HG03175 (cell line): ENCODE measurements around the gene ADAMTS2.
"Not testable (repeated sequence)": the region's sequence is repeated elsewhere in the genome, so short reads cannot be mapped to it uniquely, and the experiment has no call there.

Source experiments
- ATAC-seq: cut with Tn5 transposase; IDR thresholded peaks from one replicate; pipeline ENCODE4 v1.9.1; 2021; ENCODE audit warnings: mild to moderate bottlenecking, moderate library complexity; ENCODE audit not compliant: unreplicated experiment

ADAMTS2 gene

DNA sequence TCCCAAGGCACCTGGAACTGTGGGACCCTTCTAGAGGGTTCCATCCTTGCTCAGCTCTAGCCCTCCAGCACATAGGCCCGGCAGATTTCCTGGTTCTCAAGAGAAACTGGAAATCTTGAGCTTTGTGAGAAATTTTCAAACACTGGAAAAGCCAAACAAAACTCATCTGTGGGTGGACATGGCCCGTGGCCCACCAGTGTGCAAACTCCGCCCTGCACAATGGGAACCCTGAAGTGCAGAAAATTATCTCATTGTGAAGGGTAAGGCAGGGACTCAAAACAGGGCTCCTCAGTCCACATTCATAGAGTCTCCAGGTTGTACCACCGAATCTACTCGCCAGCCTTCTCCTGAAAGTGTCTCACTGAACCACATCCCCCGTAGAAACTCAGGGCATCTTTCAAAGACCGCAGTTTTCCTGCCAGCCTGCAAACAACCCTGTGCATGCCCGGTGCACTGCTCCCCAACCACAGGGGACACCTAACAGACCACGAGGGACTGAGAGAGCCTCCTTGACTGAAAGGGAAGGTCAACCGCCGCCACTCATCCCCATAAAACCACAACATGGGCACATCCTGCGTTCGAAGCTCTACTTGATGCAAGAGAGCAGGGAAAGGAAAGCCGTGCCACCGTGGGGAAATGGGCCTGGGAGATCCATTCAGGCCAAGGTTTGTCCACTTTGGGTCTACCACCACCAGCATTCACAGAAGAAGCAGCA lies 18.1 kb downstream of the ADAMTS2 start:
- no peak for ATAC-seq

DNA sequence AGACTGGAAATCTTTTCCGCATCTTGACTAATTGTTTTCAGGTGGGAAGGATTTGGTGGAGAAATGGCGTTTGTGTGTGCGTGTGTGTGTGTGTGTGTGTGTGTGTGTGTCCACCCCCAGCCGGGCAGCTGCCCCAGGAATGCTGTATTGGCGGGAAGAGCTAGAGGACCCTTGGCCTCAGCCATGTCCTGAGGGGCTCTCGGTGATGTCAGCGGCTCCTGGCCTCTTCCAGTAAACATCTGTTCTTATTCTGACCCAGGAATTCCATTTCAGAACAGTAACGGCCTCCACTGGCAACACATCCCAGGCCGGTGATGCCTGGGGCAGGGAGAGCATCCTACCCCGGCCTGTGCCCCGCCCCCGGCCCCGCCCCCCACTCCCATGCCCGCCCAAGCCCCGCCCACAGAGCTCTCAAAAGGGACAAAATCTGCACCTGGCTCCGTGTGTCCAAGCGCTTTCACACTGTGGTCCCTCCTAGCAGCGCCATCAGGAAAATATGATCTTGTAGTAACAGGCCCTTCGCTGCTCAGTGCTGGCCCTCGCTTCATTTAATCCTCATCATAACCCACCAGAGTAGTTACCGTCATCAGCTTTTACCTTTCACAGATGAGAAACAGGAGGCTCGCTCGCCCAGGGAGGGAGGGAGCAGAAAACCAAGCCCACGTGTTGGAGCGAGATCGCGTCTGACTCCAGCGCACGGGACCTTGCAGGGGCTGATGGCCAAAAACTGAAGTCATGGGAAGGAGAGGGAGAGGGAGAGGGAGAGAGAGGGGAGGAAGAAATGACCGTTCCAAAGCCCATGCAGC lies 18.9 kb downstream of the ADAMTS2 start:
- no peak for ATAC-seq

DNA sequence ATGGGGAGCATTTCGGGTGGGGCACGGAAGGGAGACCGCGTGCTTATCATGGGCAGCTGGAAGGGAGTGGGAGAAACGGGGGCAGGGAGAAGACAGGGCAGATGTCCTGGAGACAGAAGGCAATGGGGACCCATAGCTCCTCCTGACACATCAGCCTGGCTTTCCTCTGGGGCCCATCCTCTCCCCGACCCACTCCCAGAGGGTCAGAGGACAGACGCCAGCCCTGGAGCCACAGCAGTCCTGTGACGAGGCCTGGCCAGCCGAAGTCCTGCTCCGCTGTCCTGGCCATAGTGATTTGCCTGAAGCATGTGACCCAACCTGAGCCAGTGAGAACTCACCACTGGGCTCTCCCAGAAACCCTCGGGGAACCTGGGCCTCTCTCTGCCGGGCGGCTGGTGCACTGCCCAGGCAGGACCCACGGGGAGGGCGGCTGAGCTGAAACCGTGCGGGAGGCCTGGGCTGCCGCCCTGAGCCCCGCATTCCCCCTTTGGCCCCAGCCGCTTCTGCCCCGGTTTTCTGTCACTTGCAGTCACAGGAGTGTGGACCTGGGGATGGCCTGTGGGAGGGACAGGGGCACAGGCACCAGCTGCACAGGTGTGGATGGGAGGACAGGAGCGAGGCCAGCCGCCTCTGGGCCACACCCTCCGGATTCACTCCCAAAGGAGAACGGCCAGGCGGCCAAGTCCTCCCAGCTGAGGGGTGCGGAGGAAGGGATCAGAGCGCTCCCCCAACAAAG lies 19.8 kb downstream of the ADAMTS2 start:
- no peak for ATAC-seq

DNA sequence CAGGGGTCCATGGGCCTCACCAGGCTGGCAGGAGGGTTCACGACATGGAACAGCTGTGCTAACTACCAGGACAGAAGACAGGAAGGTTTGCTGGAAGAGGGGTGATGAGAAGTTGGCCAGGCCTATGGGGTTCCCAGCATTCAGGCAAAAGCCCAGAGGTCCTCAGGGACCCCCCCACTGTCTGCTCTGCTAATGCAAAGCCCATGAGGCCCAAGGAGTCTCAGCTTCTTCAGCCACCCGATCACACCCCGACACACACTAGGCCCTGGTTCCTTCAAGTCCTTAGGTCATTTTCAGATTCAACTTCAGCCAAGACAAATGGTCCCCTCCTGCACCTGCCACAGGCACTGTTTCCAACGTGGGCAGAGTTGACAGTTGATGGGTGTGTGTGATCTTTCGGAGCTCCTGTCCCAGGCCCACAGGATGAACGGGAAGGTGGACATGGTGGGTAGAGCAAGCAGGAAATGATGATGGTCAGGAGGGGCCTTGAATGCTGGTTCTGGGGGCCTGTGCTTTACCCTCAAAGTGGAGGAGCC lies 20.4 kb downstream of the ADAMTS2 start:
- ATAC-seq = no peak

DNA sequence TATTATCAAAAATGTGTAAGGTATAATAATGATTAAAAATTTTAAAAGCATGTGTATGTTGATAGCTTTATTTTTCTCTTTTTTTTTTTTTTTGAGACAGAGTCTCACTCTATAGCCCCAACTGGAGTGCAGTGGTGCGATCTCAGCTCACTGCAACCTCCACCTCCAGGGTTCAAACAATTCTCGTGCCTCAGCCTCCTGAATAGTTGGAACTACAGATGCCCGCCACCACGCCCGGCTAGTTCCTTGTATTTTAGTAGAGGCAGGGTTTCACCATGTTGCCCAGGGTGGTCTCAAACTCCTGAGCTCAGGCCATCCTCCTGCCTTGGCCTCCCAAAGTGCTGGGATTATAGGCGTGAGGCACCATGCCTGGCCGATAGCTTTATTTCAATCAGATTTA lies 20.9 kb downstream of the ADAMTS2 start:
- not testable (repeated sequence) for ATAC-seq

DNA sequence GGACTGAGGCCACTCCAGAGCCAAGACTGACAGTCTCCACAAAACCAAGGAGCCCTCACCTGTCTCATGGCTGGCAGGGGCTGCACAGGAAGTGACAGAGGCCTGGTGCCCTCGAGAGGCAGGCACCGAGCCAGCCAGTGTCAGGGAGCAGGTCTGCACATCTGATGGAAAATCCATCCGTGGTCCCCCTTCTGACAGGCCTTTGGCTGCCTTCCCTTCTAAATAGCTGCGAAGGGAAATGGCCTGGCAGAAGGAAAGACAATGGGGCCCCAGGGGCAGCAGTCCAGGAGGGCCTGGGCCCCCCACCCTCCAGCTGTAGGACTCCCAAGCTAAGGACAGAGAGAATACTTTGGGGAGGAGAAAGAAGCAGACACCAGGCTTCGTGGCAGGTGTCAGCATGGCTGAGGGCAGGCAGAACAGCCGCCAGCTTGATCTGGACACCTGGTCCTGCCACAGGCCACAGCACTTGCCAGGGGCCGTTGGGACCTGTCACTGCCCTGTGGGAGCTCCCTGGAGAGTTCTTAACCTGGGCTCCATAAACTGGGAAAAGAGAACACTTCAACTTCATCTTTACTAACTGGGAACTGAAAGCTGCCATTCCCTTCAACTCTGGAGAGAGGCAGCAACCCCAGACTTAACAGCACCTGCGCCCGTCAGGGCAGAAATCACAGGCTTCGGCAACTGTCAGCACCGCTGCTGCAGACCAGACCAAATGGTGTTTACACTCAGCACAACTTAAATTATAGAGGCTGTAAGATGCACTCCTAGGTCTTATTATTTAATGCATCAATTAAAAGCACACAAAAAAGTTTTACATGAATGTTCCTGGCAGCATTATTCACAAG lies 22.0 kb downstream of the ADAMTS2 start:
- no peak for ATAC-seq

DNA sequence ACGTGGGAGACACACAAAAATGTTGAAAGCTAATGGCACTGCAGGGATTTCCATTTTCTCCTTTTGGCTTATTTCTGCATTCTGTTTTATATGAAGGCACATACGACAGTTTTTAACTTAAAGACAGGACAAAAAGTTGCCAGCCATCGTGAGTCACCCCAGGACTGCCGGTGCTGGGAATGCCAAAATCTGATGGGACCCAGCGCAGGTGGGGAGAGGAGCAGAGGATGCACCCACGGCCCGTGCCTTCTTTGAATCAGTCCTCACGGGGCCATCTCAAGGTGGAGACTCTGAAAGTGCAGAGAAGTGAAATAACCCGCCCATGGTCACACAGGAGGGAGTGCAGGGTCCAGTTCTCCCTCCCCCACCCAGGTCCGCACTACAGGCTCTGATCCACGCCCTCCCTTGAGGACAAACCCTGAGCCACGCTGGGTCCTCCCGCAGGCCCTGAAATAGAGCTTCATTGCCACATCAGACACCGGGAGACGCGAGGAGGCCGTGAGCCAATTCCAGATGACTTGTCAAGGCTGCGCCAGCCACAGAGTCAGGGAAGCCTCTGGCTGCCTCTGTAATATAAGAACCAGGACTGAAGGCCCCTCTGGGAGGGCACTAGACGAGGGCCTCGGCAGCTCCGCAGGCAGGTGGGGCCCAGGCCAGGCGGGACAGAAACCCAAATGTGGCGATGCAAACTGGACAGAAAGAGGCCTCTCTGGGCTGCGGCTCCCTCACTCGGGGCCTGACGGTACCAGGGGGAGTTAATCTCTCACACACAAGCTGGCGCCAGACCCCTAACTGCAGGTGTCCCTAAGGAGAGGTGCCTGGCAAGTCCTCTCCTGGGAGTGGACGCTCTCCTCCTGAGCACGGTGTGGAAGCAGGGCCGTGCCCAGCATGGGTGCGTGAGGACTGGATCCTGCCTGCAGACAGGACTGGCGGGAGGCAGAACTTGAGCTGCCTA lies 22.9 kb downstream of the ADAMTS2 start:
- no peak for ATAC-seq

DNA sequence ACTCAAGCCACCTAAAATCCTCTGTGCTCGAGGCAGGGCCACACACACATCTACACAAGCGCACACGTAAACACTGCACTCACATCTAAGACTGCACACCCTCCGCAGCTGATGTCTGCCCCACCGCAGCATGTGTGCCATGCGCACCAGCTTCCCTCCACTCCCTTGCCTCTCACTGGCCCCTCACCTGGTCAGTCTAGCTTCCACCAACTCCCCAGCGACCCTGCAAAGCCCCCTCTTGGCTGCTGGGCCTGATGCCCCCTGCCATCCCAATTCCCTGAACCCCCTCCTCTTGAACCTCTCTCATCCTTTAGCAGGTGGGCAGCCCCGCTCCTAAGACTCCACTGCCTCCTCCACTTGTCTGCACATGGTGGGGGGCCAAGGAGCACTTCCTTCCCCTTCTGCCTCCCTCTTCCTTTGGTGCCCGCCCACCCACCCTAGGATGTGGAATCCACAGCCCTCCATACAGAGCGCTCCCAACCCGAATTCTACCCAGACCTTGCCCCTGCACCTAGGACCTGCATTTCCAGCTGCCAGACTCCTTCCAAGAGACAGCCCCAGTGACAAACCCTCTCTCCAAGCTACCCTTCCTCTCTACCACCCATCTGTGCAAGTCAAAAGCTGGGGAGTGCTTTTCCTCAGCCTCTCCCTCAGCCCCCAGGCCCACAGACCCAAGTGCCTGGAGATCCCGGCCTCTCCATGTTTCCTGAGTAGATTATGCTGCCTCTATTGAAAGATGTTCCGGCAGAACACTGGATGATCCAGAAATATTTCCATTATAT lies 23.9 kb downstream of the ADAMTS2 start:
- ATAC-seq = no peak

DNA sequence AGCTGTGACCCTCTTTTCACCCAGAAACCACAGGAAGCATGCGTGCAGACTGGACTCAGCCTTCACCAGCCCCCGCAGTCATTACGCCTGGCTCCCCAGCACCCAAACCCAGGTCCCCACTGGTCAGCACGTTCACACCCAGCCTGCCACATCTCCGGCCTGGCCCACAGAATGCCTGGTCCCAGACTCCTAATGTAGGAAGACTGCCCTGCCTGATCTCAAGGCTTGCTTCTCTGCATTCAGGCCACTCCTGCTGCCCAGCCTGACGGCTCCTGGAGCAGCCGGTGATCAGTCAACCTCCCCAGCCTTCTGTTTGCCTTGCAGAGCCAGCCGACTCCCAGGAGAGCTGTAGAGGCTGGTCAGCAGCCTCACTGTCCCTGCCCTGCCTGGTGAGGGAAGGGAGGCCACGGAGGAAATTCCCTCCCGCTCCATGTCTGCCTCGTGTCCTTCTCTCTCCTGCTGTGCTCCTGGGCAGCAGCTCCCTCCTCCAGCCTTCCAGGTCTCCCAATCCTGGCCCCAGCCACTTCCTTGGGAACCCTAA lies 25.4 kb downstream of the ADAMTS2 start:
- ATAC-seq = no peak

DNA sequence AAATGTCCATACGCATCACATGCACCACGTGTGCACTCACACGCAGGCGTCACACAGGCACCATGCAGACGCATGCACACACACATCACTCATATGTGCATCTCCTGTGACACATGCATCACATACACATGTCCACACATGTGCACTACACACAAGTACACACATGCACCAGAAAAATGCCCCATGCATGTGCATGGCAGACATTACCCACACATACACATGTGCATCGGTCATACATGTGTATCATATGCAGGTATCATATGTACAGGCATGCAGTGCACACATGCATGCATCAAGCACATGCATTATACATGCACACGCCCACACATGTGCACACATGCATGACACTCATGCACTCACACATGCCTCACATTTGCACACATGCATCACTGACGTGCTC lies 26.1 kb downstream of the ADAMTS2 start:
- no peak for ATAC-seq

DNA sequence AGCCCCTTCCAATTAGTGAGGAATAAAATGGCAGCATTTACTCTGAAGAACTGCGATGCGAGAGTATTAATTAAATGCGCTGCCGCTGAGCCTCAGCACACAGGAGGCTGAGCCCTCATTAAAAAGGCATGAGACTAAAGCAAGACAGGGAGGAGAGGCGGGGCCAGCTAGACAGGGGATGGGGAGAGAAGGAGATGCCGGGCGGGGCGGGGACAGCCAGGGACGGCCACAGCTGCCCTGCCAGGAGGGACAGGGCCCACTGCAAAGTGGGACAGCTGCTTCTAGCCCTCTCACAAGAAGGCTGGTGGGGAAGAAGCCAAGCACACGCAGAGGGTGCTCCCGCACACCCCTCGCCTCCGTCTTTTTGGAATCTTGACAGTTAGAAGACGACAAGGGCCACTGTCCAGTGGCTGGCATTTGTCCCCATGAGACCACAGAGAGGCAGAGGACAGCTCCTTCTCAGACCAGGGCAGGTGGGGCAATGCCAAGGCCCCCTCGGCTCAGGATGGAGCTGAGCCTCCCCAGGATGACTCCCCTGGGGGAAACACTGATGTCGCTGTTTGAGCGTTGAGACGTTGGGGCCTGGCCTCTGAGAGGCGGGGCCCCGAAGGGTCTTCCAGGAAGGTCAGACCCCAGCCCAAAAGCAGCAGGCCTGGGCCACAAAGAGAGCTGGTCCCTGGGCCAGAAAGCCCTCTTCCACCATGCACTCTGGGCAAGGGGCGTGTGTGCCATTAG lies 26.9 kb downstream of the ADAMTS2 start:
- ATAC-seq = no peak

DNA sequence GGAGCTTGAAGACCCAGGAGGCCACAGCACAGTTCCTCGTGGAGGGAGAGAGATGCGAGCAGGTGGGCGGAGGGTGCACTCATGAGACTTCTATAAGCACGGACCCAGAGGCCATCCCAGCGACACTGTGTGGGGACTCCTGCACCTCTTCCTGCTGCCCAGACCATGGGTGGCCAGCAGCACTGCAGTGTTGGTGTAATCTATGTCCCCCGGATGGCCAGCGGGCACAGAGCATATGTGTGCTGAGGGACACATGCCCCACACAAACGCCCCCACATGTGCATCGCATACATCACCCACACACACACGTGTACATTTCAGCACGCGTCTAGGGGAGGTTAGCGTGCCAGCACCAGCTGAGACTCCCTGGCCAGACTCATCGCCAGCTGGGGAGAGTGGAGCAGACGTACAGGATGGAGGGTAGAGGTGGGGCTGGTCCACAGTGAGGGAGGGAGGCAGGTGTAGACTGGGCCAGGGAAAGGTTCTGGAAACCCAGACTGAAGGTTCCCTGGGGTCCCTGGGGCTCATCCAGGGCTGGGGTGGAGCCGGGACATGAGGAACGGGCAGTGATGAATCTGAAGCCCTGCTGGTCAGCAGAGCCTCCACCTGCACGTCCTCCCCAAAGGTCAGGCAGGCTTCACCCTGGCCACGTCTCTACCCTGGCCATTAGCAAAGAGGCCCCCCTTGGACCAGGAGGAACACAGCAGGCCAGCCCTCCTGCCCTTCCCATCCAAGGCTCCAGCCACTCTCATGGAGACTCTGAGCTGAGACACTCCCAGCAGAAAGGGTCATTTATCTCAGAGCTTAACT lies 27.6 kb downstream of the ADAMTS2 start:
- ATAC-seq = no peak

DNA sequence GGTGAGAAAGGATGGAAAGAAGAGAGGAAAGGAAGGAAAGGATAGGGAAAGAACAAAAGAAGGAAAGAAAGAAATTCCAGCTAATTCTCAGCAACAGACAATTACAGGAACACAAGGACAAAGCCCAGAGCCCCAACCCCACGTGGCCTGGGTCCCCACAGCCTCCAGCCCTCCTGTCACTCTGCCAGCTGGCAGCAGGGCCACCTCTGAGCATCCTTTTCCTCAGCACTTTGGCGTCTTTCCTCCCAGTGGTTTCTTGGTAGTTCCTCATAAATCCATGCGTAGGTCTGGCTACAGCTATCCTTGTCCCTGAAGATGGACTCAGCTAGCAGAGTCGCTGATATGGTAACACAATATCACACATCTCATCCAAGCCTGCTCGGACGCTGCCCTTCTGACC lies 28.3 kb downstream of the ADAMTS2 start:
- no peak for ATAC-seq

DNA sequence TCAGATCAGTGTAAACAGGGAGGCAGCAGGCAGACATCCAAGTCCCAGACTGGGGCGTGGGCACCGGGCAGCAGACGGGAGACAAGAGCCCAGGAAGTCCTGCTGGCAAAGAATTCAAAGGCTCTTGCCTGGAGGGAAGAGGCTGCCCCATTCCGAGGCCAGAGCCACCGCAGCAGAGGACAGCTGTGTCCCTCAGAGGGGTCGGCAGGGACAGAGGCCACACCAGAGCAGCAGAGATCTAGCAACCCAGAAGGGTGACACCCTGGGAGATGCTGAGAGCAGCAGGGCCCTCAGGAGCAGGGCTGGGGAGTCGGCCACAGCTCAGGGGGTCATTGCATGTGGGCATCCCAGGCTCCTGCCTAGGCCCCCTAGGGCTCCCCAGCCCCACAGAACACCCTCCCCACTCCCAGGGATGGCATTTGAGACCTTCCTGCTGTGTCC lies 29.1 kb downstream of the ADAMTS2 start:
- no peak for ATAC-seq

DNA sequence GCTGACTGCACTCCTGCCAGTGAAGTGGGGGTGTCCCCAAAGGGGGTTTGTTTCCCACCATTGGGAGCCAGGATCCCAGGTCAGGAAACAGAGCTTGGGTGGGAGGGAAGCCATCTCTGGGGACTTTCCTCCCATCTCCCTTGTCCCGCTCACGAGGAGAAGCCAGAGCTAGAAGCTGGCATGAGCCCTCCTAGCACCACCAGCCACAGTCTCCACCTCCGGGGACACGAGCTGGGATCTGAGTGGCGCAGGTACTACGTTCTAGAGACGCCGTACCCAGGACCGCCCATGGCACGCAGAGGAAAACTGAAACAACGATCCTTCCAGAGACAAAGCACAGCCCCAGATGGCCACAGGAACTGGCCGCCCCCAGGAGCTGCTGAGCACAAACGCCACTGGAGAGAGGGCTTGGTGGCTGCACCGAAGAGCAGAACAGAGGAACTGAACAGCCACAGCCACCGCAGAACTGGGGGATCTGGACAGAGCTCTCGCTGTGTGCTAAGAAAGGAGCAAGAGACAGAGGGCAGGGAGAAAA lies 29.8 kb downstream of the ADAMTS2 start:
- no peak for ATAC-seq

DNA sequence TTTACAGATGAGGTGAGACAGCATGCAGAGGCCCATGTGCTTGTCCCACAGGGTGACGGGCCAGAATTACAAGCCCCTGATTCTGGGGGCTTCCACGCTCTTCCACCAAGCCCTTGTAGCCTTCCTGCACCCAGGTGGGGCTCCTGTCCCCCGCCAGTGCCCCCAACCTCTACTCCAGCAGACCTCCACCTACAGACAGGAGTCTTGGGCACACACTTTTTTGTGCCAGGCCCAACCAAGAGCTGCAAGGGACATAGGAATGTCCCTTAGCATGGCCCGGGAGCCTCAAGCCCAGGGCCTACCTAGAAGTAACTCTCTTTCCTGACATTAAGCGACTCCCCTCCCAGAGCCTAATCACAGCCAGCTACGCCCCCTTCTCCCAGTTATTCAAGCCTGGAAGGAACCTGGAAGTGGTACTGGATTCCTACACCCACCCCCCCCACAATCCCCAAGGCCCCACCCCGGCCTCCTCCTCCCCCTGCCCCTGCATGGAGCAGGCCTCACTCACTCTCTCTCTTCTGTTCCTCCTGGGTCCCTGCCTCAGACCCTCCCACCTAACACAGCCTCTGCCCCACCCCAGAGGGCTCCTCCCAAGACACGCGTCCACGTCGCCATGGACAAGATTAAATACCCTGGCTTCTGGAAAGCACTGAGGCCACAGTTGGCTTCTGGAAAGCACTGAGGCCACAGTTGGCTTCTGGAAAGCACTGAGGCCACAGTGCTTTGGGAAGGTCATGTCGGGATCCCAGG lies 30.5 kb downstream of the ADAMTS2 start:
- no peak for ATAC-seq
